ENCODE data around the gene CCDC12.

DNA sequence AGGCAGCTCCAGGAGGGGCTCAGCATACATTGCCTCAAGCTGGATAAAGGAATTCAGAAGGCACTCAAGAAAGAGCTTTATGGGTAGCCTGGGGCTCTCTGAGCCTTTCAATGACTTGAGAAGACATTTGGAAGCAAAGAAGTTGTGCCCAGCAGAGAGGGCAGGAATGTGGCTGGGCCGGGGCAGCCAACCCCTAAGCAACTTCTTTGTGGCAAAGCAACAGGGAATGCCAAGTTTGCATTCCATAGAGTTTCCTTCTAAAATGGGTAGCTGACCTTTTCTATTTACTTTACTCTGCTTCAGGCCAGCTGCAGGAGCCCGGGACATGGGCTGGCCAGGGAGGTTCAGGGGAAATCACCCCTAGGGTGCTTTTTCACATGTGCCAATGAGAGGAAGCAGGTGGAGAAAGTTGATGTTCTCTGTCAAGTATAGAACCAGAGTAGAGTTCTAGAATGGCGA is 45.6 kb downstream of the CCDC12 start:
- TF ChIP-seq PKNOX1 (IDR thresholded peaks at IDR 0.05), result no peak
- no peak for TF ChIP-seq HDGF (IDR thresholded peaks at IDR 0.05; ENCODE audit: borderline replicate concordance)
- TF ChIP-seq FOXM1 (IDR thresholded peaks at IDR 0.05; ENCODE audit: borderline replicate concordance), result no peak
- TF ChIP-seq ARNT (IDR thresholded peaks at IDR 0.05), result no peak
- no peak for TF ChIP-seq BHLHE40 (IDR thresholded peaks at IDR 0.05; ENCODE audit: borderline replicate concordance)
- TF ChIP-seq SUZ12 (IDR thresholded peaks at IDR 0.05), result no peak
- no peak for TF ChIP-seq TARDBP (IDR thresholded peaks at IDR 0.05)
- TF ChIP-seq SP1 (IDR thresholded peaks at IDR 0.05), result no peak
- TF ChIP-seq FOXA1 (IDR thresholded peaks at IDR 0.05), result no peak
- no peak for TF ChIP-seq ELF4 (IDR thresholded peaks at IDR 0.05)
- TF ChIP-seq FOXK2 (IDR thresholded peaks at IDR 0.05), result no peak
- TF ChIP-seq LEF1 (IDR thresholded peaks at IDR 0.05; ENCODE audit: borderline replicate concordance), result no peak
- TF ChIP-seq NFRKB (IDR thresholded peaks at IDR 0.05), result no peak
- TF ChIP-seq CTBP1 (IDR thresholded peaks at IDR 0.05; ENCODE audit: borderline replicate concordance), result no peak
